SK-N-SH (cell line): ENCODE measurements around the gene CSPG4. TPM values are rescaled to one million over a fixed set of nuclear protein-coding genes. Genes with fewer than 3 reads are reported as not detected.

Source experiments
- CTCF ChIA-PET: fragments of 300-600, 350-600 bp; formaldehyde crosslinking; extraction: SDS; loops from one replicate; lab custom pipeline; 2021; lab: Yijun Ruan, JAX
- POLR2A ChIA-PET: fragments of 350-600 bp; sonication (Branson Sonifier 250); formaldehyde crosslinking; extraction: SDS; loops from one replicate; lab custom pipeline; 2020; ENCODE audit warnings: antibody characterized with exemption, inconsistent platforms; lab: Yijun Ruan, JAX
- DNase-seq: peaks from one replicate; pipeline ENCODE4 v3.0.0; 2012
- H2AFZ ChIP-seq: fragments of 200-600 bp; sonication (generic); 2 replicates; pipeline ENCODE4 v1.8.1; 2016; ENCODE audit warnings: antibody characterized with exemption, mild to moderate bottlenecking, low read depth
- H3F3A ChIP-seq: fragments of 200-600 bp; sonication (generic); replicated peaks from 2 replicates; pipeline ENCODE3; 2016; ENCODE audit warnings: antibody characterized with exemption, mild to moderate bottlenecking; ENCODE audit not compliant: insufficient read depth
- H3K27ac ChIP-seq, 2 experiments: fragments of 200-500 bp in 1 of 2; fragments of 200-600 bp in 1 of 2; sonication (Bioruptor generic) in 1 of 2; sonication (generic), shearing (Covaris generic) in 1 of 2; 2 replicates each; pipeline versions ENCODE4 v1.5.1 to v1.6.1; 2014 to 2016; ENCODE audit warnings: low read depth in 2 of 2, inconsistent platforms in 1 of 2, low read length in 1 of 2, mild to moderate bottlenecking in 1 of 2, mixed read lengths in 1 of 2
- H3K27me3 ChIP-seq: fragments of 200-600 bp; sonication (generic), shearing (Covaris generic); 2 replicates; pipeline ENCODE4 v1.6.1; 2016; ENCODE audit warnings: mixed run types; ENCODE audit not compliant: insufficient read depth
- H3K36me3 ChIP-seq, 2 experiments: fragments of 200-500 bp in 1 of 2; fragments of 200-600 bp in 1 of 2; sonication (Bioruptor generic) in 1 of 2; sonication (generic) in 1 of 2; replicated peaks in 1 of 2; 2 replicates each; pipeline versions ENCODE3 to v1.5.1; 2014 to 2016; ENCODE audit warnings: low read length in 1 of 2, mild to moderate bottlenecking in 1 of 2; ENCODE audit not compliant: insufficient read depth in 2 of 2, control insufficient read depth in 1 of 2
- H3K4me1 ChIP-seq, 2 experiments: fragments of 200-500 bp in 1 of 2; fragments of 200-600 bp in 1 of 2; sonication (Bioruptor generic) in 1 of 2; sonication (generic), shearing (Covaris generic) in 1 of 2; 2 replicates each; pipeline versions ENCODE4 v1.5.1 to v1.6.1; 2014 to 2016; ENCODE audit warnings: low read depth in 1 of 2, low read length in 1 of 2, mixed run types in 1 of 2; ENCODE audit not compliant: insufficient read depth in 2 of 2, control insufficient read depth in 1 of 2
- H3K4me2 ChIP-seq: fragments of 200-600 bp; sonication (generic), shearing (Covaris generic); 2 replicates; pipeline ENCODE4 v1.6.1; 2017; ENCODE audit warnings: mixed run types
- H3K4me3 ChIP-seq, 2 experiments: fragments of 200-500 bp in 1 of 2; fragments of 200-600 bp in 1 of 2; sonication (Bioruptor generic) in 1 of 2; sonication (generic), shearing (Covaris generic) in 1 of 2; 2 replicates each; pipeline versions ENCODE4 v1.5.1 to v1.8.1; 2014 to 2016; ENCODE audit warnings: low read depth in 2 of 2, inconsistent platforms in 1 of 2, low read length in 1 of 2, mild to moderate bottlenecking in 1 of 2, mixed read lengths in 1 of 2, moderate library complexity in 1 of 2
- H3K79me2 ChIP-seq: fragments of 200-600 bp; sonication (generic); 2 replicates; pipeline ENCODE4 v1.8.1; 2017; ENCODE audit warnings: mild to moderate bottlenecking; ENCODE audit not compliant: insufficient read depth
- H3K9ac ChIP-seq: fragments of 200-600 bp; sonication (generic); 2 replicates; pipeline ENCODE4 v1.6.1; 2017; ENCODE audit warnings: mixed run types
- H3K9me2 ChIP-seq: fragments of 200-600 bp; sonication (generic); 2 replicates; pipeline ENCODE4 v1.6.1; 2017; ENCODE audit warnings: mixed run types
- H3K9me3 ChIP-seq: fragments of 200-600 bp; sonication (generic); 2 replicates; pipeline ENCODE4 v1.6.1; 2017; ENCODE audit warnings: mixed run types, mild to moderate bottlenecking, moderate library complexity
- H4K20me1 ChIP-seq: fragments of 200-600 bp; sonication (generic); 2 replicates; pipeline ENCODE4 v1.6.1; 2017; ENCODE audit warnings: mild to moderate bottlenecking, mixed run types; ENCODE audit not compliant: insufficient read depth
- CHD2 ChIP-seq: fragments of 150-350 bp; IDR thresholded peaks from 2 replicates; pipeline ENCODE4 v1.6.1; 2018; ENCODE audit warnings: low read length; ENCODE audit not compliant: partially characterized antibody
- ELF1 ChIP-seq: IDR thresholded peaks from 2 replicates; pipeline ENCODE4 v1.4.0; 2012
- FOXJ3 ChIP-seq: sonication (generic); formaldehyde crosslinking; IDR thresholded peaks from 2 replicates; pipeline ENCODE4 v1.5.1; 2020; ENCODE audit warnings: mild to moderate bottlenecking, missing genetic modification reagents
- GATA2 ChIP-seq: sonication (generic); formaldehyde crosslinking; IDR thresholded peaks from 2 replicates; pipeline ENCODE4 v1.5.0; 2020; ENCODE audit warnings: mild to moderate bottlenecking, missing genetic modification reagents
- IRF3 ChIP-seq: fragments of 150-350 bp; IDR thresholded peaks from 2 replicates; pipeline ENCODE4 v1.6.1; 2016; ENCODE audit warnings: mild to moderate bottlenecking, low read depth, low read length
- JUND ChIP-seq: IDR thresholded peaks from 2 replicates; pipeline ENCODE4 v1.4.0; 2012
- MEF2A ChIP-seq: IDR thresholded peaks from 2 replicates; pipeline ENCODE4 v1.4.0; 2012; ENCODE audit warnings: low read depth, borderline replicate concordance
- NFIC ChIP-seq: IDR thresholded peaks from 2 replicates; pipeline ENCODE4 v1.4.0; 2012; ENCODE audit warnings: borderline replicate concordance
- PBX3 ChIP-seq: IDR thresholded peaks from 2 replicates; pipeline ENCODE4; 2012
- TCF12 ChIP-seq: IDR thresholded peaks from 2 replicates; pipeline ENCODE4 v1.4.0; 2012
- TEAD4 ChIP-seq: IDR thresholded peaks from 2 replicates; pipeline ENCODE4 v1.4.0; 2012; ENCODE audit warnings: mild to moderate bottlenecking, borderline replicate concordance; ENCODE audit not compliant: insufficient read depth
- USF1 ChIP-seq: IDR thresholded peaks from 2 replicates; pipeline ENCODE4 v1.4.0; 2012; ENCODE audit warnings: low read depth, borderline replicate concordance
- USF2 ChIP-seq: fragments of 150-350 bp; IDR thresholded peaks from 2 replicates; pipeline ENCODE4 v1.6.1; 2017; ENCODE audit warnings: antibody characterized with exemption, low read length, low read depth, borderline replicate concordance
- YY1 ChIP-seq: IDR thresholded peaks from 2 replicates; pipeline ENCODE4 v1.4.0; 2012; ENCODE audit warnings: low read depth, mild to moderate bottlenecking
- WGBS: methylation state at CpG from one replicate; pipeline ENCODE4 v1.1.6; 2017; ENCODE audit warnings: low lambda C conversion rate; 5-methylcytosine and 5-hydroxymethylcytosine counted together
- polyA plus RNA-seq, 3 experiments: library from polyadenylated mRNA; depleted of rRNA; stranded (reverse); fragments of >200 nt; gene quantifications; 2 replicates each; pipeline ENCODE4 v1.2.3, GENCODE V29; 2012
- TF ChIP-seq, protein P1 (sequence below): IDR thresholded peaks from 2 replicates; pipeline ENCODE4 v1.4.0; 2012; ENCODE audit warnings: low read depth, borderline replicate concordance
- TF ChIP-seq, protein P2 (sequence below): fragments of 200-600 bp; sonication (generic); IDR thresholded peaks from 2 replicates; pipeline ENCODE4 v1.6.1; 2017; ENCODE audit warnings: antibody characterized with exemption, mild to moderate bottlenecking, moderate library complexity

Gene CSPG4
- polyA plus RNA-seq, 1 of the 3 experiments (the other 2 are of a cell fraction) = 0.35 TPM

GRCh38 chr15:75695220-75695619, 17.4 kb downstream of the CSPG4 start:
- 87% methylated on average over 3 of the region's 6 CpGs for WGBS
- Histone ChIP-seq H2AFZ (no peak overlapping the region), H3K79me2 (no peaks in the 10 kb centered on the region), H3K9ac (0 out of 2 replicates have a peak overlapping the region, but pooled peaks have one; percentile 61), H3K4me2 (peak overlapping the region; percentile 71), H3K4me1 (peaks cover 42 to 62% of the 10 kb centered on the region in 2 experiments), H3K27ac (peak overlapping the region; percentile 94), H3K9me2 (no peaks in the 10 kb centered on the region), H3K4me3 (no peak overlapping the region), H3K27me3 (no peaks in the 10 kb centered on the region), H3K9me3 (no peaks in the 10 kb centered on the region), H4K20me1 (no peaks in the 10 kb centered on the region), H3F3A (peaks cover 23% of the 10 kb centered on the region)
- no peak for DNase-seq
- CTCF ChIA-PET = interaction anchor here (0.6 to 2.2 kb wide), 13 partner anchors 9 to 234 kb away, joined by 3 to 13 read pairs (median 4); partner anchors contain the start of gene IMP3
- POLR2A ChIA-PET = interaction anchor here (1.0 to 1.2 kb wide), 4 partner anchors 14 to 148 kb away, joined by 3 to 5 read pairs (median 4); partner anchors contain the start of gene UBE2Q2
- TF ChIP-seq USF2 (no peak), TCF12 (no peak), USF1 (no peak), YY1 (no peak), MEF2A (no peak), JUND (no peak), PBX3 (no peak), TEAD4 (no peak), NFIC (no peak), FOXJ3 (CRISPR knock-in tag) (no peak), CHD2 (no peak), ELF1 (no peak), IRF3 (no peak), GATA2 (no peak)
- TF ChIP-seq, protein P1, sequence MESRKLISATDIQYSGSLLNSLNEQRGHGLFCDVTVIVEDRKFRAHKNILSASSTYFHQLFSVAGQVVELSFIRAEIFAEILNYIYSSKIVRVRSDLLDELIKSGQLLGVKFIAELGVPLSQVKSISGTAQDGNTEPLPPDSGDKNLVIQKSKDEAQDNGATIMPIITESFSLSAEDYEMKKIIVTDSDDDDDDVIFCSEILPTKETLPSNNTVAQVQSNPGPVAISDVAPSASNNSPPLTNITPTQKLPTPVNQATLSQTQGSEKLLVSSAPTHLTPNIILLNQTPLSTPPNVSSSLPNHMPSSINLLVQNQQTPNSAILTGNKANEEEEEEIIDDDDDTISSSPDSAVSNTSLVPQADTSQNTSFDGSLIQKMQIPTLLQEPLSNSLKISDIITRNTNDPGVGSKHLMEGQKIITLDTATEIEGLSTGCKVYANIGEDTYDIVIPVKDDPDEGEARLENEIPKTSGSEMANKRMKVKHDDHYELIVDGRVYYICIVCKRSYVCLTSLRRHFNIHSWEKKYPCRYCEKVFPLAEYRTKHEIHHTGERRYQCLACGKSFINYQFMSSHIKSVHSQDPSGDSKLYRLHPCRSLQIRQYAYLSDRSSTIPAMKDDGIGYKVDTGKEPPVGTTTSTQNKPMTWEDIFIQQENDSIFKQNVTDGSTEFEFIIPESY = no peak
- TF ChIP-seq, protein P2, sequence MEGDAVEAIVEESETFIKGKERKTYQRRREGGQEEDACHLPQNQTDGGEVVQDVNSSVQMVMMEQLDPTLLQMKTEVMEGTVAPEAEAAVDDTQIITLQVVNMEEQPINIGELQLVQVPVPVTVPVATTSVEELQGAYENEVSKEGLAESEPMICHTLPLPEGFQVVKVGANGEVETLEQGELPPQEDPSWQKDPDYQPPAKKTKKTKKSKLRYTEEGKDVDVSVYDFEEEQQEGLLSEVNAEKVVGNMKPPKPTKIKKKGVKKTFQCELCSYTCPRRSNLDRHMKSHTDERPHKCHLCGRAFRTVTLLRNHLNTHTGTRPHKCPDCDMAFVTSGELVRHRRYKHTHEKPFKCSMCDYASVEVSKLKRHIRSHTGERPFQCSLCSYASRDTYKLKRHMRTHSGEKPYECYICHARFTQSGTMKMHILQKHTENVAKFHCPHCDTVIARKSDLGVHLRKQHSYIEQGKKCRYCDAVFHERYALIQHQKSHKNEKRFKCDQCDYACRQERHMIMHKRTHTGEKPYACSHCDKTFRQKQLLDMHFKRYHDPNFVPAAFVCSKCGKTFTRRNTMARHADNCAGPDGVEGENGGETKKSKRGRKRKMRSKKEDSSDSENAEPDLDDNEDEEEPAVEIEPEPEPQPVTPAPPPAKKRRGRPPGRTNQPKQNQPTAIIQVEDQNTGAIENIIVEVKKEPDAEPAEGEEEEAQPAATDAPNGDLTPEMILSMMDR = no peak
- TF ChIP-seq, all 33 proteins: peak for 0
- H3K36me3 ChIP-seq = no peaks in the 10 kb centered on the region
